Stimulated activated CD8-positive, alpha-beta memory T cell treated with anti-CD3 and anti-CD28 coated beads, Interleukin-7, amount 100 ng/mL, for 24 hours (primary cell): ENCODE measurements around the gene NARS2.
"Not testable (repeated sequence)": the region's sequence is repeated elsewhere in the genome, so short reads cannot be mapped to it uniquely, and the experiment has no call there.

ENCODE experiments used
- DNase-seq: peaks from one replicate; pipeline ENCODE4 v3.0.0-alpha.2; 2020; ENCODE audit warnings: low read depth

NARS2 gene

GRCh38 chr11:78574386-78575381 is at the start of gene NARS2:
NARS2 (minus strand) TSS chr11:78574864; CDS start chr11:78574488, 376 bp downstream.
- DNase-seq: peak; percentile 99

GRCh38 chr11:78622666-78623065 is 48.0 kb upstream of the NARS2 start:
- DNase-seq: no peak

- no peak for DNase-seq
Observed at GRCh38 chr11:78620159-78620558, 45.5 kb upstream of the NARS2 start.

GRCh38 chr11:78615724-78616123 is 41.1 kb upstream of the NARS2 start:
- DNase-seq: no peak

GRCh38 chr11:78613378-78613813 is 38.7 kb upstream of the NARS2 start:
- DNase-seq: no peak

- no peak for DNase-seq
Observed at GRCh38 chr11:78612721-78613377, 38.2 kb upstream of the NARS2 start.

GRCh38 chr11:78609321-78609720 is 34.7 kb upstream of the NARS2 start:
- DNase-seq: not testable (repeated sequence)

- DNase-seq: no peak
Observed at GRCh38 chr11:78607696-78608095, 33.0 kb upstream of the NARS2 start.

- no peak for DNase-seq
Observed at GRCh38 chr11:78606667-78607066, 32.0 kb upstream of the NARS2 start.

GRCh38 chr11:78605296-78605695 is 30.6 kb upstream of the NARS2 start:
- no peak for DNase-seq

- no peak for DNase-seq
Observed at GRCh38 chr11:78603792-78604191, 29.1 kb upstream of the NARS2 start.

- DNase-seq: not testable (repeated sequence)
Observed at GRCh38 chr11:78602771-78603170, 28.1 kb upstream of the NARS2 start.

GRCh38 chr11:78601066-78601465 is 26.4 kb upstream of the NARS2 start:
- not testable (repeated sequence) for DNase-seq

- not testable (repeated sequence) for DNase-seq
Observed at GRCh38 chr11:78597579-78597978, 22.9 kb upstream of the NARS2 start.

GRCh38 chr11:78595436-78596130 is 20.9 kb upstream of the NARS2 start:
- DNase-seq: no peak

GRCh38 chr11:78594814-78595213 is 20.1 kb upstream of the NARS2 start:
- no peak for DNase-seq

- no peak for DNase-seq
Observed at GRCh38 chr11:78588517-78588916, 13.9 kb upstream of the NARS2 start.

GRCh38 chr11:78587446-78587845 is 12.8 kb upstream of the NARS2 start:
- no peak for DNase-seq

- no peak for DNase-seq
Observed at GRCh38 chr11:78586452-78587046, 11.9 kb upstream of the NARS2 start.

GRCh38 chr11:78583889-78584288 is 9.2 kb upstream of the NARS2 start:
- DNase-seq: no peak

- DNase-seq: no peak
Observed at GRCh38 chr11:78577495-78577894, 2.8 kb upstream of the NARS2 start.

GRCh38 chr11:78576549-78577097 is 2.0 kb upstream of the NARS2 start:
- DNase-seq: no peak
